H9 (cell line): ENCODE data around the gene TEX54. TPM values are rescaled to one million over a fixed set of nuclear protein-coding genes. Genes with fewer than 3 reads are reported as not detected.

Experiments used
- DNase-seq: peaks from one replicate; pipeline ENCODE4 v3.0.0-alpha.2; 2017
- H2AFZ ChIP-seq: one replicate; pipeline ENCODE4 v1.6.1; 2013; ENCODE audit warnings: mild to moderate bottlenecking, low read length, control low read depth, moderate library complexity
- H2AK5ac ChIP-seq: 2 replicates; pipeline ENCODE4 v1.6.1; 2013; ENCODE audit warnings: low read length, control low read depth, mixed read lengths; ENCODE audit not compliant: insufficient read length
- H2BK120ac ChIP-seq: one replicate; pipeline ENCODE4 v1.6.1; 2013; ENCODE audit warnings: low read depth, mild to moderate bottlenecking, low read length, control low read depth, inconsistent platforms; ENCODE audit not compliant: poor library complexity, severe bottlenecking
- H2BK12ac ChIP-seq: 2 replicates; pipeline ENCODE4 v1.6.1; 2013; ENCODE audit warnings: low read length, control low read depth, mixed read lengths, low read depth; ENCODE audit not compliant: insufficient read length
- H2BK15ac ChIP-seq: 2 replicates; pipeline ENCODE4 v1.6.1; 2013; ENCODE audit warnings: low read depth, low read length, control low read depth
- H2BK20ac ChIP-seq: one replicate; pipeline ENCODE4 v1.6.1; 2013; ENCODE audit warnings: low read depth, mild to moderate bottlenecking, low read length, control low read depth, inconsistent platforms; ENCODE audit not compliant: poor library complexity, severe bottlenecking
- H2BK5ac ChIP-seq: 2 replicates; pipeline ENCODE4 v1.6.1; 2013; ENCODE audit warnings: low read length, control low read depth, mixed read lengths; ENCODE audit not compliant: insufficient read length
- H3K14ac ChIP-seq: 2 replicates; pipeline ENCODE4 v1.6.1; 2013; ENCODE audit warnings: low read length, control low read depth; ENCODE audit not compliant: insufficient read depth
- H3K18ac ChIP-seq: 2 replicates; pipeline ENCODE4 v1.6.1; 2013; ENCODE audit warnings: low read depth, mild to moderate bottlenecking, mixed read lengths, low read length, control low read depth; ENCODE audit not compliant: insufficient read length
- H3K23ac ChIP-seq: 2 replicates; pipeline ENCODE4 v1.6.1; 2013; ENCODE audit warnings: low read length, control low read depth, mixed read lengths, low read depth; ENCODE audit not compliant: insufficient read length
- H3K23me2 ChIP-seq: 2 replicates; pipeline ENCODE4 v1.6.1; 2013; ENCODE audit warnings: low read depth, mild to moderate bottlenecking, mixed read lengths, low read length, control low read depth; ENCODE audit not compliant: insufficient read length, poor library complexity, severe bottlenecking
- H3K27ac ChIP-seq: 2 replicates; pipeline ENCODE4 v1.5.1; 2013; ENCODE audit warnings: low read length, control low read depth, mixed read lengths, low read depth; ENCODE audit not compliant: insufficient read length
- H3K27me3 ChIP-seq: 2 replicates; pipeline ENCODE4 v1.6.1; 2013; ENCODE audit warnings: low read length, control low read depth, inconsistent platforms; ENCODE audit not compliant: insufficient read depth
- H3K4ac ChIP-seq: 2 replicates; pipeline ENCODE4 v1.6.1; 2013; ENCODE audit warnings: low read depth, mild to moderate bottlenecking, control low read depth, inconsistent platforms, low read length, moderate library complexity
- H3K4me1 ChIP-seq: 2 replicates; pipeline ENCODE4 v1.6.1; 2013; ENCODE audit warnings: low read length, control low read depth, inconsistent platforms; ENCODE audit not compliant: insufficient read depth
- H3K4me2 ChIP-seq: 2 replicates; pipeline ENCODE4 v1.6.1; 2013; ENCODE audit warnings: low read length, control low read depth, mixed read lengths; ENCODE audit not compliant: insufficient read length, insufficient read depth
- H3K56ac ChIP-seq: 2 replicates; pipeline ENCODE4 v1.6.1; 2013; ENCODE audit warnings: low read depth, mild to moderate bottlenecking, mixed read lengths, low read length, control low read depth; ENCODE audit not compliant: insufficient read length
- H3K79me1 ChIP-seq: 2 replicates; pipeline ENCODE4 v1.6.1; 2013; ENCODE audit warnings: low read depth, mild to moderate bottlenecking, moderate library complexity, low read length, control low read depth, inconsistent platforms; ENCODE audit not compliant: insufficient read depth, poor library complexity, severe bottlenecking
- H3K79me2 ChIP-seq: 2 replicates; pipeline ENCODE4 v1.6.1; 2013; ENCODE audit warnings: low read length, control low read depth, inconsistent platforms; ENCODE audit not compliant: insufficient read depth
- H3K9ac ChIP-seq: 2 replicates; pipeline ENCODE4 v1.6.1; 2013; ENCODE audit warnings: low read length, control low read depth, mixed read lengths; ENCODE audit not compliant: insufficient read length; ENCODE audit errors: extremely low read depth
- H3K9me3 ChIP-seq: one replicate; pipeline ENCODE4 v1.6.1; 2013; ENCODE audit warnings: low read depth, low read length, inconsistent platforms; ENCODE audit not compliant: control insufficient read depth
- H3T11ph ChIP-seq: one replicate; pipeline ENCODE4 v1.6.1; 2013; ENCODE audit warnings: mild to moderate bottlenecking, low read length, control low read depth, inconsistent platforms
- H4K20me1 ChIP-seq: one replicate; pipeline ENCODE4 v1.6.1; 2013; ENCODE audit not compliant: control insufficient read depth, insufficient read length, insufficient read depth
- H4K5ac ChIP-seq: 2 replicates; pipeline ENCODE4 v1.6.1; 2013; ENCODE audit warnings: low read depth, mild to moderate bottlenecking, mixed read lengths, low read length, control low read depth; ENCODE audit not compliant: insufficient read length
- H4K8ac ChIP-seq: replicated peaks from 2 replicates; pipeline ENCODE4 v1.6.1; 2013; ENCODE audit warnings: low read length, control low read depth, mixed read lengths, low read depth; ENCODE audit not compliant: insufficient read length
- H4K91ac ChIP-seq: 2 replicates; pipeline ENCODE4 v1.6.1; 2013; ENCODE audit warnings: low read depth, mild to moderate bottlenecking, moderate library complexity, mixed read lengths, low read length, control low read depth; ENCODE audit not compliant: insufficient read length
- H3K27ac Mint-ChIP-seq, 3 experiments: 2 replicates in 2 of 3; 3 replicates in 1 of 3; pipeline ENCODE4 v1.8.0; 2020 to 2021; ENCODE audit warnings: mixed read lengths in 3 of 3, mild to moderate bottlenecking in 1 of 3, moderate library complexity in 1 of 3
- H3K27me3 Mint-ChIP-seq: 2 replicates; pipeline ENCODE4 v1.8.0; 2021; ENCODE audit warnings: low read depth, mild to moderate bottlenecking, moderate library complexity, mixed read lengths
- H3K36me3 Mint-ChIP-seq, 3 experiments: 2 replicates in 2 of 3; 3 replicates in 1 of 3; pipeline ENCODE4 v1.8.0; 2020 to 2021; ENCODE audit warnings: low read depth in 3 of 3, mixed read lengths in 3 of 3; ENCODE audit not compliant: insufficient read depth in 1 of 3
- H3K4me1 Mint-ChIP-seq, 2 experiments: 2 replicates each; pipeline ENCODE4 v1.8.0; 2020; ENCODE audit warnings: mixed read lengths in 2 of 2
- H3K4me3 Mint-ChIP-seq, 2 experiments: 2 replicates in 1 of 2; 3 replicates in 1 of 2; pipeline ENCODE4 v1.8.0; 2020 to 2021; ENCODE audit warnings: mild to moderate bottlenecking in 2 of 2, mixed read lengths in 2 of 2, moderate library complexity in 1 of 2
- H3K9me3 Mint-ChIP-seq, 2 experiments: 2 replicates in 1 of 2; 3 replicates in 1 of 2; pipeline ENCODE4 v1.8.0; 2020; ENCODE audit warnings: mild to moderate bottlenecking in 2 of 2, mixed read lengths in 2 of 2, moderate library complexity in 1 of 2
- CTCF ChIP-seq: fragments of 200-600 bp; sonication (generic); conservative IDR thresholded peaks from 3 replicates; pipeline ENCODE4 v1.8.0; 2021; ENCODE audit warnings: antibody characterized with exemption, mild to moderate bottlenecking
- WGBS: extraction: QIAGEN DNeasy Blood & Tissue Kit; methylation state at CpG from one replicate; pipeline ENCODE4 v1.1.7; 2013; ENCODE audit warnings: missing lambda C conversion rate, low lambda C conversion rate, mixed read lengths; ENCODE audit not compliant: insufficient read length; ENCODE audit errors: extremely low coverage; 5-methylcytosine and 5-hydroxymethylcytosine counted together
- total RNA-seq: library from RNA; stranded (reverse); gene quantifications from 2 replicates; pipeline ENCODE4 v1.2.1, GENCODE V29; 2021

Gene TEX54
- total RNA-seq, 1 experiment from 2014 or later = 1.2 TPM

- Mint-ChIP-seq H3K9me3 (no peaks in the 10 kb centered on the region), H3K4me3 (peak overlapping the region; percentile 96 to 99; a peak in 4 of 5 replicates), H3K36me3 (peaks cover 14 to 28% (median 20%) of the 10 kb centered on the region in 3 experiments; a peak in 6 of 7 replicates), H3K27me3 (no peaks in the 10 kb centered on the region; the same call in 1 of the 2 replicates), H3K4me1 (peaks cover 19 to 20% of the 10 kb centered on the region in 2 experiments), H3K27ac (peak overlapping the region in 1 of 3 experiments; percentile 62; a peak in 2 of 7 replicates)
- no CpG with 5 or more reads among the region's 5 CpGs for WGBS
- no peak overlapping the region for H4K5ac ChIP-seq
- no peak overlapping the region for H3K18ac ChIP-seq
- no peaks in the 10 kb centered on the region for H3K9me3 ChIP-seq
- H3K4ac ChIP-seq = no peak overlapping the region
- H2BK120ac ChIP-seq = no peak overlapping the region
- DNase-seq = no peak
- no peaks in the 10 kb centered on the region for H4K20me1 ChIP-seq
- no peaks in the 10 kb centered on the region for H3K27me3 ChIP-seq
- no peak overlapping the region for H3K27ac ChIP-seq
- peaks cover 2% of the 10 kb centered on the region for H3K79me1 ChIP-seq
- H3K23me2 ChIP-seq = peaks cover 9% of the 10 kb centered on the region
- no peak overlapping the region for H3K4me2 ChIP-seq
- no peak overlapping the region for H3K14ac ChIP-seq
- H3K79me2 ChIP-seq = peaks cover 6% of the 10 kb centered on the region; the same call in 1 of the 2 replicates
- H3K4me1 ChIP-seq = no peaks in the 10 kb centered on the region
- H2AFZ ChIP-seq = no peak overlapping the region
- H3K23ac ChIP-seq = no peak overlapping the region
- no peak overlapping the region for H2BK15ac ChIP-seq
- no peak overlapping the region for H2BK5ac ChIP-seq
- H3K56ac ChIP-seq = no peak overlapping the region
- no peak overlapping the region for H4K91ac ChIP-seq
- no peak overlapping the region for H3T11ph ChIP-seq
- no peak overlapping the region for H3K9ac ChIP-seq
- H2AK5ac ChIP-seq = no peak overlapping the region
- no peak overlapping the region for H4K8ac ChIP-seq
- no peak overlapping the region for H2BK12ac ChIP-seq
- no peak overlapping the region for H2BK20ac ChIP-seq
- no peak for TF ChIP-seq CTCF
Observed at GRCh38 chr11:62806611-62807121, 26.0 kb downstream of the TEX54 start.
